T47D (cell line): ENCODE results near the gene MUC3A.
"Not testable (repeated sequence)": the region's sequence is repeated elsewhere in the genome, so short reads cannot be mapped to it uniquely, and the experiment has no call there.

Experiments used
- DNase-seq, 2 experiments: peaks; one replicate each; pipeline versions ENCODE4 v3.0.0 to v3.0.0-alpha.2; 2011 to 2012; ENCODE audit warnings: low read depth in 1 of 2, low spot score in 1 of 2
- JUND ChIP-seq: IDR thresholded peaks from 2 replicates; pipeline ENCODE4 v1.6.1; 2012; ENCODE audit warnings: low read depth
- in situ Hi-C: cut with HindIII; loops from 2 replicates; pipeline ENCODE4 v1.10.0; 2016; ENCODE audit warnings: low sequenced_read_pairs, low pct_unique_long_range_greater_than_20kb

Gene MUC3A

GRCh38 chr7:100921039-100921438 lies 28.3 kb upstream of the MUC3A start:
- in situ Hi-C loops: no loop called here
- no peak for TF ChIP-seq JUND
- DNase-seq: no peak

GRCh38 chr7:100923616-100924015 lies 25.7 kb upstream of the MUC3A start:
- DNase-seq, in situ Hi-C loops: not testable (repeated sequence)

- in situ Hi-C loops: no loop called here
- no peak for TF ChIP-seq JUND
- no peak for DNase-seq
Measured at GRCh38 chr7:100929808-100930174, 19.5 kb upstream of the MUC3A start.

- TF ChIP-seq JUND: no peak
- in situ Hi-C loops: no loop called here
- DNase-seq: no peak
Measured at GRCh38 chr7:100933734-100934133, 15.6 kb upstream of the MUC3A start.

GRCh38 chr7:100935381-100935780 lies 14.0 kb upstream of the MUC3A start:
- DNase-seq, in situ Hi-C loops: not testable (repeated sequence)

GRCh38 chr7:100936167-100936566 lies 13.2 kb upstream of the MUC3A start:
- in situ Hi-C loops, DNase-seq: not testable (repeated sequence)

- TF ChIP-seq JUND: no peak
- DNase-seq: peak in 1 of 2 experiments; percentile 36
- in situ Hi-C loops: no loop called here
Measured at GRCh38 chr7:100942045-100942774, 7.1 kb upstream of the MUC3A start.

- in situ Hi-C loops: no loop called here
- TF ChIP-seq JUND: no peak
- DNase-seq: no peak
Measured at GRCh38 chr7:100943693-100944092, 5.6 kb upstream of the MUC3A start.

GRCh38 chr7:100944138-100944537 lies 5.2 kb upstream of the MUC3A start:
- no peak for TF ChIP-seq JUND
- in situ Hi-C loops: no loop called here
- no peak for DNase-seq

GRCh38 chr7:100946111-100946510 lies 3.2 kb upstream of the MUC3A start:
- DNase-seq: no peak
- in situ Hi-C loops: no loop called here
- no peak for TF ChIP-seq JUND

- no peak for TF ChIP-seq JUND
- DNase-seq: no peak
- in situ Hi-C loops: no loop called here
Measured at GRCh38 chr7:100946766-100947365, 2.5 kb upstream of the MUC3A start.

- no peak for TF ChIP-seq JUND
- DNase-seq: no peak
- in situ Hi-C loops: no loop called here
Measured at GRCh38 chr7:100947792-100948191, 1.5 kb upstream of the MUC3A start.

- no peak for TF ChIP-seq JUND
- DNase-seq: no peak
- in situ Hi-C loops: no loop called here
Measured at GRCh38 chr7:100949933-100950443, 654 bp downstream of the MUC3A start.

- no peak for DNase-seq
- in situ Hi-C loops: no loop called here
- no peak for TF ChIP-seq JUND
Measured at GRCh38 chr7:100951172-100951571, 1.8 kb downstream of the MUC3A start.
